K562 (cell line): Measurements from ENCODE around the gene CHST14. TPM values are rescaled to one million over a fixed set of nuclear protein-coding genes. Genes with fewer than 3 reads are reported as not detected.
A peak's percentile ranks its signal among the peaks of the same experiment; 100 is the strongest.

ENCODE experiments used
- CBX8 ChIP-seq: fragments of 200-600 bp; sonication (generic); IDR thresholded peaks from 2 replicates; pipeline ENCODE4 v1.6.1; 2012; ENCODE audit warnings: borderline replicate concordance, mixed run types, low read depth, mild to moderate bottlenecking, moderate library complexity, mixed read lengths, low read length, control low read depth, inconsistent platforms; ENCODE audit not compliant: poor library complexity, severe bottlenecking; ENCODE audit errors: extremely low read depth
- COPS2 ChIP-seq: fragments of 450-650 bp; conservative IDR thresholded peaks from 2 replicates; pipeline ENCODE4 v1.6.1; 2016; ENCODE audit warnings: mild to moderate bottlenecking, moderate library complexity
- ESRRB ChIP-seq: fragments of 250-450 bp; sonication (Bioruptor Pico); IDR thresholded peaks from 2 replicates; pipeline ENCODE4 v1.5.0; 2020; ENCODE audit warnings: mild to moderate bottlenecking, moderate library complexity, borderline replicate concordance
- GTF2F1 ChIP-seq: IDR thresholded peaks from 2 replicates; pipeline ENCODE4 v1.6.1; 2011; ENCODE audit warnings: low read depth, low read length, improper control_type of control experiment
- HMG20A ChIP-seq: fragments of 450-650 bp; formaldehyde crosslinking; conservative IDR thresholded peaks from 2 replicates; pipeline ENCODE4 v1.4.0; 2020; ENCODE audit warnings: mild to moderate bottlenecking, mixed read lengths
- HOXB6 ChIP-seq: fragments of 250-450 bp; sonication (Bioruptor Pico); IDR thresholded peaks from 2 replicates; pipeline ENCODE4 v1.5.1; 2022; ENCODE audit warnings: mild to moderate bottlenecking, borderline replicate concordance
- KAT7 ChIP-seq: sonication (generic); formaldehyde crosslinking; IDR thresholded peaks from 2 replicates; pipeline ENCODE4 v1.8.0; 2022; ENCODE audit warnings: missing genetic modification reagents, mild to moderate bottlenecking, borderline replicate concordance
- KHSRP ChIP-seq: fragments of 450-650 bp; IDR thresholded peaks from 2 replicates; pipeline ENCODE4 v1.6.1; 2017
- MECOM ChIP-seq: fragments of 250-450 bp; sonication (Bioruptor Pico); IDR thresholded peaks from 2 replicates; pipeline ENCODE4 v1.8.0; 2022; ENCODE audit warnings: inconsistent platforms
- MIER1 ChIP-seq: fragments of 450-650 bp; IDR thresholded peaks from 2 replicates; pipeline ENCODE4 v1.6.1; 2016; ENCODE audit warnings: antibody characterized with exemption, mild to moderate bottlenecking, low read depth
- MXI1 ChIP-seq: IDR thresholded peaks from 2 replicates; pipeline ENCODE4 v1.6.1; 2011; ENCODE audit warnings: low read depth, mild to moderate bottlenecking, improper control_type of control experiment, low read length
- PHF20 ChIP-seq: fragments of 450-650 bp; IDR thresholded peaks from 2 replicates; pipeline ENCODE4 v1.6.1; 2018; ENCODE audit not compliant: partially characterized antibody
- POLR2AphosphoS2 ChIP-seq: IDR thresholded peaks from 2 replicates; pipeline ENCODE4 v1.6.1; 2012; ENCODE audit warnings: low read length, improper control_type of control experiment
- POLR2G ChIP-seq: fragments of 200-400 bp; formaldehyde crosslinking; IDR thresholded peaks from 2 replicates; pipeline ENCODE4 v1.6.1; 2017; ENCODE audit warnings: low read depth, mild to moderate bottlenecking, antibody characterized with exemption, low read length, moderate library complexity
- POLR2H ChIP-seq: IDR thresholded peaks from 2 replicates; pipeline ENCODE4 v1.6.1; 2016; ENCODE audit warnings: missing genetic modification characterization, low read depth, mild to moderate bottlenecking, control low read depth, missing compliant biosample characterization, moderate library complexity
- PURB ChIP-seq: sonication (generic); formaldehyde crosslinking; IDR thresholded peaks from 2 replicates; pipeline ENCODE4 v1.9.0; 2021; ENCODE audit warnings: low read depth, mild to moderate bottlenecking, missing genetic modification reagents
- RCOR1 ChIP-seq, 2 experiments: IDR thresholded peaks; 2 replicates each; pipeline ENCODE4 v1.6.1; 2012; ENCODE audit warnings: low read depth in 2 of 2, low read length in 2 of 2, borderline replicate concordance in 1 of 2, improper control_type of control experiment in 1 of 2
- SMARCA4 ChIP-seq: fragments of 450-650 bp; IDR thresholded peaks from 2 replicates; pipeline ENCODE4 v1.6.1; 2016
- XRCC4 ChIP-seq: IDR thresholded peaks from one replicate; pipeline ENCODE4 v1.6.1; 2011; ENCODE audit not compliant: insufficient read depth, insufficient read length; ENCODE audit errors: extremely low read depth
- ZNF124 ChIP-seq: sonication (generic); formaldehyde crosslinking; IDR thresholded peaks from 2 replicates; pipeline ENCODE4 v1.8.1; 2022; ENCODE audit warnings: missing genetic modification reagents
- ZNF316 ChIP-seq: fragments of 450-650 bp; IDR thresholded peaks from 2 replicates; pipeline ENCODE4 v1.6.1; 2016
- ZNF41 ChIP-seq: fragments of 250-450 bp; sonication (Bioruptor Pico); conservative IDR thresholded peaks from 2 replicates; pipeline ENCODE4 v1.4.0; 2020; ENCODE audit warnings: mild to moderate bottlenecking
- ZNF57 ChIP-seq: fragments of 450-650 bp; formaldehyde crosslinking; IDR thresholded peaks from 2 replicates; pipeline ENCODE4 v1.4.0; 2020; ENCODE audit warnings: mild to moderate bottlenecking, moderate library complexity
- polyA plus RNA-seq, 8 experiments: library from polyadenylated mRNA; depleted of rRNA in 4 of 8; stranded (reverse) in 5 of 8; unstranded in 3 of 8; fragments of >200 nt; fragmentation: Nextera tagmentation in 2 of 8; fragmentation: Illumina TruSeq in 1 of 8; extraction: Ambion mirVana in 2 of 8; extraction: Trizol in 1 of 8; gene quantifications; 2 replicates each; pipeline versions ENCODE4 v1.2.1 to v1.2.3, GENCODE V29; 2011 to 2014; ENCODE audit warnings: inconsistent platforms in 1 of 8, missing spikeins in 1 of 8
- total RNA-seq, 7 experiments: library from RNA; depleted of rRNA in 6 of 7; stranded (reverse); fragments of >200 nt in 6 of 7; fragmentation: Illumina TruSeq in 2 of 7; extraction: Trizol in 2 of 7; gene quantifications; 2 replicates each; pipeline versions ENCODE4 v1.2.1 to v1.2.3, GENCODE V29; 2011 to 2021; ENCODE audit warnings: low replicate concordance in 1 of 7
- TF ChIP-seq, protein P1 (sequence below): sonication (generic); formaldehyde crosslinking; IDR thresholded peaks from 2 replicates; pipeline ENCODE4 v1.8.0; 2022; ENCODE audit warnings: mild to moderate bottlenecking, missing genetic modification reagents
- TF ChIP-seq, protein P2 (sequence below): IDR thresholded peaks from 2 replicates; pipeline ENCODE4 v1.6.1; 2012; ENCODE audit warnings: low read depth, low read length, improper control_type of control experiment, borderline replicate concordance

The CHST14 gene
- total and polyA plus RNA-seq, 9 of the 15 experiments (the other 6 are each of a cell fraction or from before 2014, with no cell fraction given) = 1.6 to 12.1 (median 4.5) TPM

DNA sequence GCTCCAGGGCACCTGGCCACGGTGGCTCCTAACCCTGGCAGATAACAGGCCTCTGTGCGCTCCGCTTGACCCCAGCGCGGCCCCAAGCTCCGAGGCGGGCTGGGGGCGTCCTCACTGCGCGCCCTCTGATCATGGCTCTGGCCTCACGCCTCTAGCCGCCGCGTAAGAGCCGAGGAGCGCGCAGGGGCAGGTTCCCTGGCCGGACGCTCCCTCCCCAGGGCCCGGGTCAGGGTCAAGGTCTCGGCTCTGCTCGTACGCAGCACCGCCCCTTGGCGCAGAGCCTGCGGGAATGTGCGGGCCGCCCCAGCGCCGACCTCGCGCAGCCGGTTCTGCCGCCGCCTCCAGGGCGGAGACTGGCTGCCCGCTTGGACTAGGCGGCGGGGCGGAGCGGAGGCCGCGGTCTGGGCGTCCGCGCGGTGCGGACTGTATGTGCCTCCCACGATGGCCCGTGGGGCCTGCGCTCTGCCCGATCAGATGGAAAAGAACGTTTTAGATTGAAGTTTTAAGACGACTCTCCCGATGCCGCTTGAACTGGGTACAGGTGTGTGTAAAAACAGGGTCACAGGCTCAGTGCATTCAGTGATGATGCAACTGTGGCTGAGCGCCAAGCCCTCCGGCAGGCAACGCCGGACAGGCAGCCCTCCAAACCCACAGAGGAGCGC lies 40.8 kb downstream of the CHST14 start (continued):
- TF ChIP-seq, protein P1, sequence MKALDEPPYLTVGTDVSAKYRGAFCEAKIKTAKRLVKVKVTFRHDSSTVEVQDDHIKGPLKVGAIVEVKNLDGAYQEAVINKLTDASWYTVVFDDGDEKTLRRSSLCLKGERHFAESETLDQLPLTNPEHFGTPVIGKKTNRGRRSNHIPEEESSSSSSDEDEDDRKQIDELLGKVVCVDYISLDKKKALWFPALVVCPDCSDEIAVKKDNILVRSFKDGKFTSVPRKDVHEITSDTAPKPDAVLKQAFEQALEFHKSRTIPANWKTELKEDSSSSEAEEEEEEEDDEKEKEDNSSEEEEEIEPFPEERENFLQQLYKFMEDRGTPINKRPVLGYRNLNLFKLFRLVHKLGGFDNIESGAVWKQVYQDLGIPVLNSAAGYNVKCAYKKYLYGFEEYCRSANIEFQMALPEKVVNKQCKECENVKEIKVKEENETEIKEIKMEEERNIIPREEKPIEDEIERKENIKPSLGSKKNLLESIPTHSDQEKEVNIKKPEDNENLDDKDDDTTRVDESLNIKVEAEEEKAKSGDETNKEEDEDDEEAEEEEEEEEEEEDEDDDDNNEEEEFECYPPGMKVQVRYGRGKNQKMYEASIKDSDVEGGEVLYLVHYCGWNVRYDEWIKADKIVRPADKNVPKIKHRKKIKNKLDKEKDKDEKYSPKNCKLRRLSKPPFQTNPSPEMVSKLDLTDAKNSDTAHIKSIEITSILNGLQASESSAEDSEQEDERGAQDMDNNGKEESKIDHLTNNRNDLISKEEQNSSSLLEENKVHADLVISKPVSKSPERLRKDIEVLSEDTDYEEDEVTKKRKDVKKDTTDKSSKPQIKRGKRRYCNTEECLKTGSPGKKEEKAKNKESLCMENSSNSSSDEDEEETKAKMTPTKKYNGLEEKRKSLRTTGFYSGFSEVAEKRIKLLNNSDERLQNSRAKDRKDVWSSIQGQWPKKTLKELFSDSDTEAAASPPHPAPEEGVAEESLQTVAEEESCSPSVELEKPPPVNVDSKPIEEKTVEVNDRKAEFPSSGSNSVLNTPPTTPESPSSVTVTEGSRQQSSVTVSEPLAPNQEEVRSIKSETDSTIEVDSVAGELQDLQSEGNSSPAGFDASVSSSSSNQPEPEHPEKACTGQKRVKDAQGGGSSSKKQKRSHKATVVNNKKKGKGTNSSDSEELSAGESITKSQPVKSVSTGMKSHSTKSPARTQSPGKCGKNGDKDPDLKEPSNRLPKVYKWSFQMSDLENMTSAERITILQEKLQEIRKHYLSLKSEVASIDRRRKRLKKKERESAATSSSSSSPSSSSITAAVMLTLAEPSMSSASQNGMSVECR = no peak
- TF ChIP-seq HMG20A (CRISPR knock-in tag) (no peak), ZNF57 (CRISPR knock-in tag) (no peak), KHSRP (no peak), ZNF124 (CRISPR knock-in tag) (no peak), XRCC4 (no peak), MECOM (CRISPR knock-in tag) (no peak), SMARCA4 (no peak; the same call in 1 of the 2 replicates), CBX8 (no peak), ESRRB (CRISPR knock-in tag) (no peak), COPS2 (no peak), POLR2AphosphoS2 (no peak), RCOR1 (IDR thresholded peaks at IDR 0.05; ENCODE audit: borderline replicate concordance in 1 of 2, low read depth in 2 of 2, low read length in 2 of 2) (peak in 1 of 2 experiments; percentile 60; a peak in 1 of 4 replicates), MIER1 (no peak), POLR2H (tag) (peak; percentile 85), KAT7 (CRISPR knock-in tag) (peak; percentile 99), ZNF316 (no peak), POLR2G (peak; percentile 98), PURB (CRISPR knock-in tag) (no peak), GTF2F1 (no peak), ZNF41 (CRISPR knock-in tag) (no peak), HOXB6 (no peak), PHF20 (peak; percentile 56), MXI1 (no peak)
- TF ChIP-seq, protein P2, sequence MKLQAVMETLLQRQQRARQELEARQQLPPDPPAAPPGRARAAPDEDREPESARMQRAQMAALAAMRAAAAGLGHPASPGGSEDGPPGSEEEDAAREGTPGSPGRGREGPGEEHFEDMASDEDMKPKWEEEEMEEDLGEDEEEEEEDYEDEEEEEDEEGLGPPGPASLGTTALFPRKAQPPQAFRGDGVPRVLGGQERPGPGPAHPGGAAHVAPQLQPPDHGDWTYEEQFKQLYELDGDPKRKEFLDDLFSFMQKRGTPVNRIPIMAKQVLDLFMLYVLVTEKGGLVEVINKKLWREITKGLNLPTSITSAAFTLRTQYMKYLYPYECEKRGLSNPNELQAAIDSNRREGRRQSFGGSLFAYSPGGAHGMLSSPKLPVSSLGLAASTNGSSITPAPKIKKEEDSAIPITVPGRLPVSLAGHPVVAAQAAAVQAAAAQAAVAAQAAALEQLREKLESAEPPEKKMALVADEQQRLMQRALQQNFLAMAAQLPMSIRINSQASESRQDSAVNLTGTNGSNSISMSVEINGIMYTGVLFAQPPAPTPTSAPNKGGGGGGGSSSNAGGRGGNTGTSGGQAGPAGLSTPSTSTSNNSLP = no peak
